Stimulated activated CD8-positive, alpha-beta memory T cell treated with anti-CD3 and anti-CD28 coated beads, Interleukin-15, amount 100 ng/mL, for 4 hours (primary cell): ENCODE results near the gene UNC50.
"Not testable (repeated sequence)": the region's sequence is repeated elsewhere in the genome, so short reads cannot be mapped to it uniquely, and the experiment has no call there.

ENCODE experiments used
- DNase-seq, 2 donors: peaks; one replicate each; pipeline ENCODE4 v3.0.0-alpha.2; 2020; ENCODE audit warnings: low read depth in 2 of 2

Gene UNC50

GRCh38 chr2:98608962-98609604, 694 bp downstream of the UNC50 start:
- no peak for DNase-seq

- no peak for DNase-seq
Measured at GRCh38 chr2:98614024-98614739, 5.8 kb downstream of the UNC50 start.

GRCh38 chr2:98615481-98615880, 7.1 kb downstream of the UNC50 start:
- no peak for DNase-seq

- DNase-seq: no peak
Measured at GRCh38 chr2:98617149-98617548, 8.8 kb downstream of the UNC50 start.

GRCh38 chr2:98623657-98624056, 15.3 kb downstream of the UNC50 start:
- DNase-seq: no peak

- no peak for DNase-seq
Measured at GRCh38 chr2:98632351-98632750, 24.0 kb downstream of the UNC50 start.

- DNase-seq: no peak
Measured at GRCh38 chr2:98634406-98635092, 26.2 kb downstream of the UNC50 start.

- DNase-seq: no peak
Measured at GRCh38 chr2:98637401-98638147, 29.2 kb downstream of the UNC50 start.

GRCh38 chr2:98643496-98644100, 35.2 kb downstream of the UNC50 start:
- no peak for DNase-seq

GRCh38 chr2:98647636-98648035, 39.2 kb downstream of the UNC50 start:
- no peak for DNase-seq

GRCh38 chr2:98648451-98648850, 40.1 kb downstream of the UNC50 start:
- no peak for DNase-seq

GRCh38 chr2:98649135-98649991, 41.0 kb downstream of the UNC50 start:
- DNase-seq: peak; percentile 50 to 72

- DNase-seq: no peak
Measured at GRCh38 chr2:98649992-98650375, 41.6 kb downstream of the UNC50 start.

- no peak for DNase-seq
Measured at GRCh38 chr2:98650998-98651397, 42.6 kb downstream of the UNC50 start.

- no peak for DNase-seq
Measured at GRCh38 chr2:98654699-98655495, 46.5 kb downstream of the UNC50 start.

- DNase-seq: no peak
Measured at GRCh38 chr2:98656800-98657199, 48.4 kb downstream of the UNC50 start.

GRCh38 chr2:98658816-98659490, 50.6 kb downstream of the UNC50 start:
- DNase-seq: no peak

GRCh38 chr2:98659491-98659840, 51.1 kb downstream of the UNC50 start:
- DNase-seq: not testable (repeated sequence)

- no peak for DNase-seq
Measured at GRCh38 chr2:98663511-98664090, 55.2 kb downstream of the UNC50 start.
